Measurements from ENCODE around the gene RPRD1B.

GRCh38 chr20:38057351-38057972, 23.9 kb downstream of the RPRD1B start:
- peak; percentile 92 for TF ChIP-seq CTCF (conservative IDR thresholded peaks at IDR 0.05; ENCODE audit: low read length)
- no peak for TF ChIP-seq EZH2phosphoT487 (IDR thresholded peaks at IDR 0.05; ENCODE audit: borderline replicate concordance)
